ENCODE results near the gene COQ7. TPM values are rescaled to one million over a fixed set of nuclear protein-coding genes. Genes with fewer than 3 reads are reported as not detected.

Gene COQ7
- total RNA-seq, 1 experiment from 2014 or later, result 26.6 TPM

DNA sequence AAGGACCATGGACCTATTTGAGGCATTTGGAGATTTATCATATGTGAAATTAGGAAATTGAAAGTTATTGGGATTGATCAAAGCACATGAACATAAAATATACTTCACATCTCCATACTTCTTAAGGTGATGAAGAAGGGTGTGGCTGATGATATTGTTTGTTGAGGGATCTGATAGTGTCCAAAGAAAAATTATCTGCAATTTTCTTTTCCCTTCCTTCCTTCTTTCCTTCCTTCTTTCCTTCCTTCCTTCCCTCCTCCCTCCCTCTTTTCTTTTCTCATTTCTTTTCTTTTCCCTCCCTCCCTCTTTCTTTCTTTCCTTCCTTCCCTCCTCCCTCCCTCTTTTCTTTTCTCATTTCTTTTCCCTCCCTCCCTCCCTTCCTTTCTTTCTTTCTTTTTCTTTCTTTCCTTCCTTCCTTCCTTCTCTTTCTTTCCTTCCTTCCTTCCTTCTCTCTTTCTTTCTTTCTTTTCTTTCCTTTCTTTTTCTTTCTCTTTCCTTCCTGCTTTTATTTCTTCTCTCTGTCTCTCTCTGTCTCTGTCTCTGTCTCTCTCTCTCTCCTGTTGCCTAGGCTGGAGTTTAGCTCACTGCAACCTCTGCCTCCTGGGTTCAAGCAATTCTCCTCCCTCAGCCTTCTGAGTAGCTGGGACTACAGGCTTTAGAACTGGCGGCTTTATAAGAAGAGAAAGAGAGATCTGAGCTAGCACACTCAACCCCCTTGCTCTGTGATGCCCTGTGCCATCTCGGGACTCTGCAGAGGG, 25.4 kb downstream of the COQ7 start:
- ChIA-PET CTCF (interaction anchor here (3.4 kb wide), 1 partner anchor 87 kb away, joined by 14 read pairs; no protein-coding TSS in a partner anchor), RAD21 (ENCODE audit: low non-redundant PET in 1 of 2, low total read pairs in 2 of 2, uncharacterized antibody in 2 of 2, unreplicated experiment in 2 of 2) (no interaction called here), POLR2A (no interaction called here)
- Histone ChIP-seq H2AFZ (ENCODE audit: low read depth, low read length, poor library complexity, severe bottlenecking) (no peak overlapping the region), H4K20me1 (ENCODE audit: insufficient read depth) (no peaks in the 10 kb centered on the region), H3K36me3 (ENCODE audit: control insufficient read depth in 1 of 2, insufficient read depth in 2 of 2, low read length in 2 of 2) (no peaks in the 10 kb centered on the region), H3K9me3 (ENCODE audit: control insufficient read depth in 1 of 2, insufficient read depth in 1 of 2, low read depth in 1 of 2, low read length in 2 of 2) (peaks cover 0 to 3% of the 10 kb centered on the region in 2 experiments; a peak in 2 of 4 replicates), H3K9me2 (ENCODE audit: insufficient read depth) (no peaks in the 10 kb centered on the region), H3K27me3 (ENCODE audit: insufficient read depth, low read length) (no peaks in the 10 kb centered on the region), H3K79me2 (ENCODE audit: insufficient read depth, low read length) (no peaks in the 10 kb centered on the region), H3K4me2 (ENCODE audit: low read length) (no peak overlapping the region), H3K9ac (ENCODE audit: low read length) (no peak overlapping the region), H3K27ac (ENCODE audit: low read depth, low read length) (no peak overlapping the region), H3K4me3 (replicated peaks in 1 of 2; ENCODE audit: low read depth in 1 of 2, low read length in 2 of 2) (no peak overlapping the region), H3K4me1 (ENCODE audit: control insufficient read depth in 1 of 2, insufficient read depth in 2 of 2, low read length in 2 of 2) (peaks cover 24 to 42% of the 10 kb centered on the region in 2 experiments)
- no peak for TF ChIP-seq POLR2AphosphoS5 (IDR thresholded peaks at IDR 0.05; ENCODE audit: low read depth, low read length)
- ATAC-seq, result no peak
- intact Hi-C loops (cut with micrococcal nuclease), result no loop called here
- BruUV-seq (replicated peaks), result no TSS peak
- DNase-seq (ENCODE audit: low read depth, low spot score), result no peak

DNA sequence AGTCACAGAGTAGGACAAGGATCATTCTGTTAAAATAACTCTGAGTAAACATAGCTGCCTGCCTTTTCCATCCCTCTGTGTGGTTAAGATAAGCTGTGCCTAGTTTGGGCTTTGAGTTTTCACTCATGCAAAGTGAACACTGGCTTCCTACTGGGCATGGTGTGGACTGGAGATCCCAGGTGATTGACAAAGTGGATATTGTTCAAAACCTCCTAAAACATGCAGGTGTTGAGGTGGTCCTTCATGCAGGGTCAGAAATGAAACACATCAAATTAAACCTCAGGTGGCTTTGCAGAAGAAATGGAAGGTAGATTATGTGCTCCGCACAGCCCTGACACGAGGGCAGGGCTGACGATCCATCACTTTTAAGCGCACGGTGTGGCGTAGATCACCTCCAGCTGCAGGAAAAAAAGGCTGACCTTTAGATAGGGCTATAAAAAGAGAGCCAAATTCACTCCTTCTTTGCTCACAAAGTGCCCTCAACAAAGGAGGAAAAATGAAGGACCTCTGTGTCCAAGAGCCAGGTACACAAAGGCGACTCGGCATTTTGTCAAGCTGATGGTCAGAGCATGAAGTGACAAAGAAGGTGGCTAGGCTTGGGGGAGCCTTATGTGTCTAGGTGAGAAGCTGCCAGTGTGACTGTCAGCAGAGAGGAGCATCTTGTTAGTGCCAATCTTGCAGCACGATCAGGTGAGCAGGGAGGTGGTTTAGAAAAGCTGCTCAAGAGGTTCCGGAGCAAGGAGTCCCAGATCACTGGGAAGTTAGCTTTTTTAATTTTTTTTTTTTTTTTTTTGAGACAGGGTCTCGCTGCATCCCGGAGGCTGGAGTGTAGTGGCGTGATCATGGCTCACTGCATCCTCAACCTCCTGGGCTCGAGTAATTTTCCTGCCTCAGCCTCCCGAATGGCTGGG, 26.5 kb downstream of the COQ7 start:
- Histone ChIP-seq H3K4me1 (ENCODE audit: control insufficient read depth in 1 of 2, insufficient read depth in 2 of 2, low read length in 2 of 2) (peaks cover 24 to 42% of the 10 kb centered on the region in 2 experiments), H3K36me3 (ENCODE audit: control insufficient read depth in 1 of 2, insufficient read depth in 2 of 2, low read length in 2 of 2) (0 out of 4 replicates have a peak, but pooled peaks cover 0 to 3% of the 10 kb centered on the region in 2 experiments), H3K9me2 (ENCODE audit: insufficient read depth) (no peaks in the 10 kb centered on the region), H3K4me3 (replicated peaks in 1 of 2; ENCODE audit: low read depth in 1 of 2, low read length in 2 of 2) (no peak overlapping the region), H3K79me2 (ENCODE audit: insufficient read depth, low read length) (no peaks in the 10 kb centered on the region), H4K20me1 (ENCODE audit: insufficient read depth) (no peaks in the 10 kb centered on the region), H2AFZ (ENCODE audit: low read depth, low read length, poor library complexity, severe bottlenecking) (no peak overlapping the region), H3K4me2 (ENCODE audit: low read length) (no peak overlapping the region), H3K27ac (ENCODE audit: low read depth, low read length) (no peak overlapping the region), H3K9me3 (ENCODE audit: control insufficient read depth in 1 of 2, insufficient read depth in 1 of 2, low read depth in 1 of 2, low read length in 2 of 2) (peaks cover 0 to 10% of the 10 kb centered on the region in 2 experiments; a peak in 3 of 4 replicates), H3K27me3 (ENCODE audit: insufficient read depth, low read length) (no peaks in the 10 kb centered on the region), H3K9ac (ENCODE audit: low read length) (no peak overlapping the region)
- ATAC-seq, result no peak
- ChIA-PET CTCF (interaction anchor here (0.6 to 3.4 kb wide), 10 partner anchors 8 to 408 kb away, joined by 3 to 14 read pairs (median 8); partner anchors contain the start of gene ITPRIPL2), POLR2A (interaction anchor here (0.9 to 2.6 kb wide), 6 partner anchors 14 to 304 kb away, joined by 3 to 17 read pairs (median 4); partner anchors contain the start of genes ITPRIPL2 and RPS15A), RAD21 (ENCODE audit: low non-redundant PET in 1 of 2, low total read pairs in 2 of 2, uncharacterized antibody in 2 of 2, unreplicated experiment in 2 of 2) (interaction anchor here in 1 of 2 experiments (0.6 kb wide), 1 partner anchor 190 kb away, joined by 3 read pairs; no protein-coding TSS in a partner anchor)
- no peak for DNase-seq (ENCODE audit: low read depth, low spot score)
- intact Hi-C loops (cut with micrococcal nuclease), result loop anchor here (2.0 kb wide), 1 partner anchor 21 kb away; no protein-coding TSS in a partner anchor
- no TSS peak for BruUV-seq (replicated peaks)
- TF ChIP-seq SRF (IDR thresholded peaks at IDR 0.05; ENCODE audit: low read depth) (no peak), ELF1 (IDR thresholded peaks at IDR 0.05; ENCODE audit: borderline replicate concordance, low read depth) (no peak), EZH2 (IDR thresholded peaks at IDR 0.05) (no peak), POLR2AphosphoS5 (IDR thresholded peaks at IDR 0.05; ENCODE audit: low read depth, low read length) (no peak), JUND (IDR thresholded peaks at IDR 0.05) (no peak), TCF7L2 (IDR thresholded peaks at IDR 0.05; ENCODE audit: borderline replicate concordance, extremely low read depth, insufficient read depth, insufficient read length) (no peak), RAD21 (IDR thresholded peaks at IDR 0.05; ENCODE audit: low read depth) (no peak), POLR2A (IDR thresholded peaks at IDR 0.05; ENCODE audit: borderline replicate concordance, extremely low read depth, insufficient read depth, insufficient read length) (no peak), SP1 (IDR thresholded peaks at IDR 0.05; ENCODE audit: low read depth) (no peak), ZNF274 (IDR thresholded peaks at IDR 0.05; ENCODE audit: low read depth, low read length) (no peak), EGR1 (IDR thresholded peaks at IDR 0.05; ENCODE audit: low read depth) (no peak), EZH2phosphoT487 (IDR thresholded peaks at IDR 0.05; ENCODE audit: borderline replicate concordance) (no peak)
- TF ChIP-seq, protein P1, sequence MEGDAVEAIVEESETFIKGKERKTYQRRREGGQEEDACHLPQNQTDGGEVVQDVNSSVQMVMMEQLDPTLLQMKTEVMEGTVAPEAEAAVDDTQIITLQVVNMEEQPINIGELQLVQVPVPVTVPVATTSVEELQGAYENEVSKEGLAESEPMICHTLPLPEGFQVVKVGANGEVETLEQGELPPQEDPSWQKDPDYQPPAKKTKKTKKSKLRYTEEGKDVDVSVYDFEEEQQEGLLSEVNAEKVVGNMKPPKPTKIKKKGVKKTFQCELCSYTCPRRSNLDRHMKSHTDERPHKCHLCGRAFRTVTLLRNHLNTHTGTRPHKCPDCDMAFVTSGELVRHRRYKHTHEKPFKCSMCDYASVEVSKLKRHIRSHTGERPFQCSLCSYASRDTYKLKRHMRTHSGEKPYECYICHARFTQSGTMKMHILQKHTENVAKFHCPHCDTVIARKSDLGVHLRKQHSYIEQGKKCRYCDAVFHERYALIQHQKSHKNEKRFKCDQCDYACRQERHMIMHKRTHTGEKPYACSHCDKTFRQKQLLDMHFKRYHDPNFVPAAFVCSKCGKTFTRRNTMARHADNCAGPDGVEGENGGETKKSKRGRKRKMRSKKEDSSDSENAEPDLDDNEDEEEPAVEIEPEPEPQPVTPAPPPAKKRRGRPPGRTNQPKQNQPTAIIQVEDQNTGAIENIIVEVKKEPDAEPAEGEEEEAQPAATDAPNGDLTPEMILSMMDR (IDR thresholded peaks at IDR 0.05 in 2 of 3, conservative IDR thresholded peaks at IDR 0.05 in 1 of 3; ENCODE audit: borderline replicate concordance in 1 of 3, insufficient read depth in 1 of 3, low read depth in 2 of 3, low read length in 2 of 3), result no peak
- TF ChIP-seq, protein P2, sequence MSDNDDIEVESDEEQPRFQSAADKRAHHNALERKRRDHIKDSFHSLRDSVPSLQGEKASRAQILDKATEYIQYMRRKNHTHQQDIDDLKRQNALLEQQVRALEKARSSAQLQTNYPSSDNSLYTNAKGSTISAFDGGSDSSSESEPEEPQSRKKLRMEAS (IDR thresholded peaks at IDR 0.05), result no peak
- TF ChIP-seq, protein P3, sequence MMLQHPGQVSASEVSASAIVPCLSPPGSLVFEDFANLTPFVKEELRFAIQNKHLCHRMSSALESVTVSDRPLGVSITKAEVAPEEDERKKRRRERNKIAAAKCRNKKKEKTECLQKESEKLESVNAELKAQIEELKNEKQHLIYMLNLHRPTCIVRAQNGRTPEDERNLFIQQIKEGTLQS (IDR thresholded peaks at IDR 0.05), result no peak
